GM19468 (cell line): ENCODE data around the gene FALEC.

Experiments used
- ATAC-seq: cut with Tn5 transposase; IDR thresholded peaks from one replicate; pipeline ENCODE4 v1.9.1; 2021; ENCODE audit warnings: mild to moderate bottlenecking, moderate library complexity, moderate number of reproducible peaks; ENCODE audit not compliant: unreplicated experiment; ENCODE audit errors: extremely low read depth

FALEC gene

GRCh38 chr1:150543500-150544143, 28.1 kb downstream of the FALEC start:
- no peak for ATAC-seq

GRCh38 chr1:150544204-150544603, 28.7 kb downstream of the FALEC start:
- ATAC-seq: no peak

GRCh38 chr1:150545486-150546032, 30.0 kb downstream of the FALEC start:
- ATAC-seq: no peak

GRCh38 chr1:150546294-150546937, 30.9 kb downstream of the FALEC start:
- ATAC-seq: no peak

GRCh38 chr1:150548324-150548631, 32.7 kb downstream of the FALEC start:
- ATAC-seq: no peak

- ATAC-seq: peak; percentile 24
Observed at GRCh38 chr1:150548632-150549495, 33.3 kb downstream of the FALEC start, which contains the start of gene ADAMTSL4. Gene ADAMTSL4 (plus strand): TSS chr1:150549408. CDS start chr1:150552289, 2,881 bp downstream.

GRCh38 chr1:150549496-150550221, 34.1 kb downstream of the FALEC start:
- no peak for ATAC-seq

GRCh38 chr1:150550222-150551050, 34.9 kb downstream of the FALEC start:
- no peak for ATAC-seq

- ATAC-seq: no peak
Observed at GRCh38 chr1:150551051-150551783, 35.7 kb downstream of the FALEC start.

GRCh38 chr1:150551784-150552127, 36.2 kb downstream of the FALEC start:
- no peak for ATAC-seq

GRCh38 chr1:150552128-150552910, 36.8 kb downstream of the FALEC start:
- ATAC-seq: no peak

GRCh38 chr1:150552911-150553289, 37.3 kb downstream of the FALEC start:
- no peak for ATAC-seq

GRCh38 chr1:150553392-150554085, 38.0 kb downstream of the FALEC start:
- no peak for ATAC-seq

- no peak for ATAC-seq
Observed at GRCh38 chr1:150554086-150554452, 38.5 kb downstream of the FALEC start.

GRCh38 chr1:150555198-150555970, 39.8 kb downstream of the FALEC start:
- no peak for ATAC-seq

GRCh38 chr1:150555971-150556865, 40.7 kb downstream of the FALEC start:
- no peak for ATAC-seq
